OCI-LY7 (cell line): ENCODE measurements around the gene CDR2L. TPM values are rescaled to one million over a fixed set of nuclear protein-coding genes. Genes with fewer than 3 reads are reported as not detected.

Experiments
- BruUV-seq: library from RNA; stranded (reverse); fragments of 400-500 nt; replicated peaks from 2 replicates; lab custom pipeline; 2021; lab: Mats Ljungman, UMichigan
- CTCF ChIA-PET: fragments of 300-600 bp; sonication (Branson Sonifier 250); formaldehyde crosslinking; loops from one replicate; lab custom pipeline; 2022; ENCODE audit warnings: antibody characterized with exemption; ENCODE audit not compliant: unreplicated experiment; lab: Charles Lee
- POLR2A ChIA-PET: fragments of 300-600 bp; sonication (Branson Sonifier 250); formaldehyde crosslinking; loops from one replicate; lab custom pipeline; 2022; ENCODE audit warnings: antibody characterized with exemption; lab: Charles Lee
- DNase-seq: peaks from one replicate; pipeline ENCODE4 v3.0.0-alpha.2; 2015; ENCODE audit warnings: low spot score
- H2AFZ ChIP-seq: fragments of 200-600 bp; sonication (generic), shearing (Covaris generic); 2 replicates; pipeline ENCODE4 v1.6.1; 2014; ENCODE audit warnings: mild to moderate bottlenecking, antibody characterized with exemption, low read length, moderate library complexity
- H3K27ac ChIP-seq: fragments of 200-600 bp; sonication (generic); 2 replicates; pipeline ENCODE4 v1.5.1; 2014; ENCODE audit warnings: mixed run types, low read depth, mild to moderate bottlenecking, moderate library complexity, low read length, inconsistent platforms; ENCODE audit not compliant: poor library complexity, severe bottlenecking
- H3K36me3 ChIP-seq: fragments of 200-600 bp; sonication (generic); 2 replicates; pipeline ENCODE4 v1.6.1; 2014; ENCODE audit warnings: mild to moderate bottlenecking, antibody characterized with exemption, low read length, moderate library complexity, mixed read lengths; ENCODE audit not compliant: insufficient read depth
- H3K4me1 ChIP-seq: fragments of 200-600 bp; sonication (generic); 2 replicates; pipeline ENCODE4 v1.5.1; 2014; ENCODE audit warnings: mild to moderate bottlenecking, low read length; ENCODE audit not compliant: insufficient read depth, poor library complexity, severe bottlenecking
- H3K4me2 ChIP-seq: fragments of 200-600 bp; sonication (generic); 2 replicates; pipeline ENCODE4 v1.6.1; 2014; ENCODE audit warnings: mild to moderate bottlenecking, low read length
- H3K4me3 ChIP-seq: fragments of 200-600 bp; sonication (generic); 2 replicates; pipeline ENCODE4 v1.5.1; 2014; ENCODE audit warnings: mild to moderate bottlenecking, low read depth, low read length; ENCODE audit not compliant: poor library complexity, severe bottlenecking
- H3K79me2 ChIP-seq: fragments of 200-600 bp; sonication (generic); 2 replicates; pipeline ENCODE4 v1.6.1; 2016; ENCODE audit warnings: low read depth, mild to moderate bottlenecking, low read length, moderate library complexity, mixed read lengths; ENCODE audit not compliant: insufficient read depth
- H3K9me2 ChIP-seq: fragments of 200-600 bp; sonication (generic); 2 replicates; pipeline ENCODE4 v1.6.1; 2016; ENCODE audit warnings: mild to moderate bottlenecking, low read length, mixed read lengths; ENCODE audit not compliant: insufficient read depth
- H3K9me3 ChIP-seq: fragments of 200-600 bp; sonication (generic); 2 replicates; pipeline ENCODE4 v1.6.1; 2014; ENCODE audit warnings: mild to moderate bottlenecking, mixed run types, low read length, mixed read lengths
- H4K20me1 ChIP-seq: fragments of 200-600 bp; sonication (generic); 2 replicates; pipeline ENCODE4 v1.6.1; 2014; ENCODE audit warnings: mild to moderate bottlenecking, antibody characterized with exemption, low read length, moderate library complexity, mixed read lengths; ENCODE audit not compliant: insufficient read depth
- EZH2phosphoT487 ChIP-seq: fragments of 200-600 bp; sonication (generic); IDR thresholded peaks from 2 replicates; pipeline ENCODE4 v1.6.1; 2018; ENCODE audit warnings: low read depth, borderline replicate concordance, mild to moderate bottlenecking, mixed run types, antibody characterized with exemption, low read length, moderate library complexity, mixed read lengths
- intact Hi-C: fragments of 100-400 bp; cut with micrococcal nuclease; formaldehyde crosslinking; loops from one replicate; pipeline ENCODE4 v1.10.0; 2022; ENCODE audit not compliant: unreplicated experiment
- total RNA-seq, 2 experiments: library from RNA; depleted of rRNA in 1 of 2; stranded (reverse); fragments of >200 nt in 1 of 2; shearing (Covaris generic) in 1 of 2; gene quantifications; 2 replicates each; pipeline ENCODE4 v1.2.3, GENCODE V29; 2014 to 2022
- TF ChIP-seq, protein P1 (sequence below): fragments of 200-600 bp; sonication (generic); conservative IDR thresholded peaks from 2 replicates; pipeline ENCODE4 v1.5.1; 2014; ENCODE audit warnings: mild to moderate bottlenecking, antibody characterized with exemption, low read length, moderate library complexity, mixed read lengths

CDR2L gene
- total RNA-seq, 2 experiments from 2014 or later: 0.49 to 0.79 TPM

DNA sequence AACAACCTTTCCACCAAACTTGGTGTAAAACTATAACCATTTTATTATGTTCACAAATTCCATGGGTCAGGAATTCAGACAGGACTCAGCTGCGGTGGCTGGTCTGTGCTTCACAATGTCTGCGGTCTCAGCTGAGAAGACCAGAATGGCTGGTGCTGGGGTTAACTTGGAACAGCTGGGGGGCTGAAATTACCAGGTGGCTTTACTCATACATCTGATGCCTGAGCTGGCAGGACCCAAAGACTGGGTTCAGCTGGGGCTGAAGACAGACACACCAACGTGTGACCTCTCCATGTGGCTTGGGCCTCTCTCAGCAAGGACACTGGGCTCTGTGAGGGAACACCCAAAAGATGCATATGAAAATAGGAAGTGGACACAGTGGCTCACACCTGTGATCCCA is 9.2 kb upstream of the CDR2L start:
- no peaks in the 10 kb centered on the region for H4K20me1 ChIP-seq
- no peak overlapping the region for H2AFZ ChIP-seq
- peaks cover 10% of the 10 kb centered on the region for H3K4me1 ChIP-seq
- ChIA-PET POLR2A (no interaction called here), CTCF (interaction anchor here (0.6 kb wide), 1 partner anchor 575 kb away, joined by 10 read pairs; no protein-coding TSS in a partner anchor)
- H3K79me2 ChIP-seq: no peaks in the 10 kb centered on the region
- H3K9me2 ChIP-seq: no peaks in the 10 kb centered on the region
- intact Hi-C loops: no loop called here
- no peak overlapping the region for H3K4me3 ChIP-seq
- no TSS peak for BruUV-seq
- H3K27ac ChIP-seq: no peak overlapping the region
- no peaks in the 10 kb centered on the region for H3K36me3 ChIP-seq
- no peak overlapping the region for H3K4me2 ChIP-seq
- TF ChIP-seq, protein P1, sequence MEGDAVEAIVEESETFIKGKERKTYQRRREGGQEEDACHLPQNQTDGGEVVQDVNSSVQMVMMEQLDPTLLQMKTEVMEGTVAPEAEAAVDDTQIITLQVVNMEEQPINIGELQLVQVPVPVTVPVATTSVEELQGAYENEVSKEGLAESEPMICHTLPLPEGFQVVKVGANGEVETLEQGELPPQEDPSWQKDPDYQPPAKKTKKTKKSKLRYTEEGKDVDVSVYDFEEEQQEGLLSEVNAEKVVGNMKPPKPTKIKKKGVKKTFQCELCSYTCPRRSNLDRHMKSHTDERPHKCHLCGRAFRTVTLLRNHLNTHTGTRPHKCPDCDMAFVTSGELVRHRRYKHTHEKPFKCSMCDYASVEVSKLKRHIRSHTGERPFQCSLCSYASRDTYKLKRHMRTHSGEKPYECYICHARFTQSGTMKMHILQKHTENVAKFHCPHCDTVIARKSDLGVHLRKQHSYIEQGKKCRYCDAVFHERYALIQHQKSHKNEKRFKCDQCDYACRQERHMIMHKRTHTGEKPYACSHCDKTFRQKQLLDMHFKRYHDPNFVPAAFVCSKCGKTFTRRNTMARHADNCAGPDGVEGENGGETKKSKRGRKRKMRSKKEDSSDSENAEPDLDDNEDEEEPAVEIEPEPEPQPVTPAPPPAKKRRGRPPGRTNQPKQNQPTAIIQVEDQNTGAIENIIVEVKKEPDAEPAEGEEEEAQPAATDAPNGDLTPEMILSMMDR: no peak
- TF ChIP-seq EZH2phosphoT487: no peak
- no peaks in the 10 kb centered on the region for H3K9me3 ChIP-seq
- no peak for DNase-seq

GRCh38 chr17:74979408-74980146 is 7.9 kb upstream of the CDR2L start:
- Histone ChIP-seq H4K20me1 (no peaks in the 10 kb centered on the region), H3K27ac (no peak overlapping the region), H3K9me2 (no peaks in the 10 kb centered on the region), H2AFZ (no peak overlapping the region), H3K4me1 (peaks cover 10% of the 10 kb centered on the region), H3K4me2 (no peak overlapping the region), H3K36me3 (no peaks in the 10 kb centered on the region), H3K4me3 (no peak overlapping the region), H3K9me3 (no peaks in the 10 kb centered on the region), H3K79me2 (no peaks in the 10 kb centered on the region)
- no TSS peak for BruUV-seq
- ChIA-PET CTCF (interaction anchor here (0.7 to 1.4 kb wide), 2 partner anchors 19 to 876 kb away, joined by 3 to 5 read pairs; no protein-coding TSS in a partner anchor), POLR2A (interaction anchor here (0.6 to 1.6 kb wide), 2 partner anchors 33 to 219 kb away, joined by 3 to 5 read pairs; partner anchors contain the start of gene MRPL58)
- DNase-seq: no peak
- intact Hi-C loops: no loop called here
- no peak for TF ChIP-seq EZH2phosphoT487
- TF ChIP-seq, protein P1: no peak
